GM23338 (cell line): ENCODE measurements around the gene MKLN1. TPM values are rescaled to one million over a fixed set of nuclear protein-coding genes. Genes with fewer than 3 reads are reported as not detected.
A peak's percentile ranks its signal among the peaks of the same experiment; 100 is the strongest.

Experiments
- ATAC-seq: fragments of 200-7000 bp; cut with Tn5 transposase; 3 replicates; pipeline ENCODE4 v1.9.1; 2020
- DNase-seq: peaks from one replicate; pipeline ENCODE4 v3.0.0-alpha.2; 2015; ENCODE audit warnings: low spot score
- H2AFZ ChIP-seq: fragments of 200-600 bp; sonication (generic); 2 replicates; pipeline ENCODE4 v1.8.0; 2016; ENCODE audit warnings: antibody characterized with exemption, mild to moderate bottlenecking, moderate library complexity
- H3F3A ChIP-seq: fragments of 200-600 bp; sonication (generic); replicated peaks from 2 replicates; pipeline ENCODE4 v1.8.0; 2017; ENCODE audit warnings: antibody characterized with exemption, mixed run types, low read depth
- H3K27ac ChIP-seq: fragments of 200-600 bp; sonication (generic); 2 replicates; pipeline ENCODE4 v1.6.1; 2016; ENCODE audit warnings: low read depth
- H3K27me3 ChIP-seq: fragments of 200-600 bp; sonication (generic); 2 replicates; pipeline ENCODE4 v1.8.0; 2016; ENCODE audit warnings: mild to moderate bottlenecking, mixed run types, moderate library complexity; ENCODE audit not compliant: insufficient read depth
- H3K36me3 ChIP-seq: fragments of 200-600 bp; sonication (generic); 2 replicates; pipeline ENCODE4 v1.8.0; 2016; ENCODE audit warnings: mild to moderate bottlenecking; ENCODE audit not compliant: insufficient read depth
- H3K4me1 ChIP-seq: fragments of 200-600 bp; sonication (generic); 2 replicates; pipeline ENCODE4 v1.8.0; 2016; ENCODE audit warnings: mild to moderate bottlenecking, moderate library complexity; ENCODE audit not compliant: insufficient read depth
- H3K4me2 ChIP-seq: fragments of 200-600 bp; sonication (generic); 2 replicates; pipeline ENCODE4 v1.7.1; 2017; ENCODE audit warnings: mixed run types
- H3K4me3 ChIP-seq: fragments of 200-600 bp; sonication (generic); 2 replicates; pipeline ENCODE4 v1.6.1; 2016; ENCODE audit warnings: mixed run types
- H3K79me2 ChIP-seq: fragments of 200-600 bp; sonication (generic); replicated peaks from 2 replicates; pipeline ENCODE4 v1.8.0; 2017; ENCODE audit warnings: mild to moderate bottlenecking; ENCODE audit not compliant: insufficient read depth
- H3K9me2 ChIP-seq: fragments of 200-600 bp; sonication (generic); 2 replicates; pipeline ENCODE4 v1.8.0; 2017; ENCODE audit not compliant: insufficient read depth
- H4K20me1 ChIP-seq: fragments of 200-600 bp; sonication (generic); replicated peaks from 2 replicates; pipeline ENCODE4 v1.8.0; 2017; ENCODE audit warnings: mild to moderate bottlenecking; ENCODE audit not compliant: insufficient read depth
- H3K27ac Mint-ChIP-seq: 2 replicates; pipeline ENCODE4 v1.8.0; 2020; ENCODE audit warnings: inconsistent platforms, mild to moderate bottlenecking, moderate library complexity, mixed read lengths
- H3K27me3 Mint-ChIP-seq: 3 replicates; pipeline ENCODE4 v1.8.0; 2022; ENCODE audit warnings: low read depth, mild to moderate bottlenecking, moderate library complexity, mixed read lengths, inconsistent platforms; ENCODE audit not compliant: insufficient read depth, poor library complexity
- H3K36me3 Mint-ChIP-seq: 3 replicates; pipeline ENCODE4 v1.8.0; 2021; ENCODE audit warnings: low read depth, mild to moderate bottlenecking, inconsistent platforms, moderate library complexity, mixed read lengths
- H3K4me1 Mint-ChIP-seq: 3 replicates; pipeline ENCODE4 v1.8.0; 2020; ENCODE audit warnings: mild to moderate bottlenecking, inconsistent platforms, mixed read lengths
- H3K4me3 Mint-ChIP-seq: 3 replicates; pipeline ENCODE4 v1.8.0; 2021; ENCODE audit warnings: moderate library complexity, mild to moderate bottlenecking, inconsistent platforms, mixed read lengths
- H3K9me3 Mint-ChIP-seq: 3 replicates; pipeline ENCODE4 v1.8.0; 2020; ENCODE audit warnings: moderate library complexity, mild to moderate bottlenecking, inconsistent platforms, mixed read lengths
- CREB1 ChIP-seq: fragments of 250-450 bp; sonication (Bioruptor Pico); IDR thresholded peaks from 2 replicates; pipeline ENCODE4 v1.5.0; 2020; ENCODE audit warnings: low read depth, mild to moderate bottlenecking, moderate library complexity
- EZH2phosphoT487 ChIP-seq: fragments of 200-600 bp; sonication (generic); IDR thresholded peaks from one replicate; pipeline ENCODE4 v1.8.1; 2018; ENCODE audit warnings: antibody characterized with exemption; ENCODE audit not compliant: unreplicated experiment
- NANOG ChIP-seq: IDR thresholded peaks from 2 replicates; pipeline ENCODE4 v1.6.1; 2016; ENCODE audit warnings: antibody characterized with exemption, borderline replicate concordance
- POLR2AphosphoS5 ChIP-seq: IDR thresholded peaks from 2 replicates; pipeline ENCODE4 v1.6.1; 2016; ENCODE audit warnings: antibody characterized with exemption, low read depth
- STAT1 ChIP-seq: IDR thresholded peaks from one replicate; pipeline ENCODE4 v1.6.1; 2016; ENCODE audit warnings: antibody characterized with exemption; ENCODE audit not compliant: unreplicated experiment
- ZNF114 ChIP-seq: fragments of 250-450 bp; sonication (Bioruptor Pico); IDR thresholded peaks from 2 replicates; pipeline ENCODE4 v1.5.0; 2020; ENCODE audit warnings: mild to moderate bottlenecking, moderate library complexity
- polyA plus RNA-seq: library from polyadenylated mRNA; unstranded; fragments of >200 nt; fragmentation: Nextera tagmentation; extraction: Ambion mirVana; gene quantifications from 2 replicates; pipeline ENCODE4 v1.2.1, GENCODE V29; 2016
- total RNA-seq: library from RNA; depleted of rRNA; stranded (reverse); fragments of >200 nt; shearing (Covaris generic); gene quantifications from 2 replicates; pipeline ENCODE4 v1.2.3, GENCODE V29; 2014
- TF ChIP-seq, protein P1 (sequence below): fragments of 250-450 bp; sonication (Bioruptor Pico); IDR thresholded peaks from 2 replicates; pipeline ENCODE4 v1.5.0; 2020; ENCODE audit warnings: mild to moderate bottlenecking, moderate library complexity
- TF ChIP-seq, protein P2 (sequence below): IDR thresholded peaks from 2 replicates; pipeline ENCODE4 v1.6.1; 2016; ENCODE audit warnings: antibody characterized with exemption
- TF ChIP-seq, protein P3 (sequence below), 2 experiments: fragments of 200-600 bp in 1 of 2; sonication (generic) in 1 of 2; conservative IDR thresholded peaks; 2 replicates each; pipeline versions ENCODE4 v1.5.1 to v1.6.1; 2016 to 2017; ENCODE audit warnings: antibody characterized with exemption in 2 of 2, low read depth in 2 of 2, mild to moderate bottlenecking in 2 of 2, moderate library complexity in 1 of 2

The MKLN1 gene
- total and polyA plus RNA-seq, 2 experiments from 2014 or later, result 25.3 to 46.5 TPM

DNA sequence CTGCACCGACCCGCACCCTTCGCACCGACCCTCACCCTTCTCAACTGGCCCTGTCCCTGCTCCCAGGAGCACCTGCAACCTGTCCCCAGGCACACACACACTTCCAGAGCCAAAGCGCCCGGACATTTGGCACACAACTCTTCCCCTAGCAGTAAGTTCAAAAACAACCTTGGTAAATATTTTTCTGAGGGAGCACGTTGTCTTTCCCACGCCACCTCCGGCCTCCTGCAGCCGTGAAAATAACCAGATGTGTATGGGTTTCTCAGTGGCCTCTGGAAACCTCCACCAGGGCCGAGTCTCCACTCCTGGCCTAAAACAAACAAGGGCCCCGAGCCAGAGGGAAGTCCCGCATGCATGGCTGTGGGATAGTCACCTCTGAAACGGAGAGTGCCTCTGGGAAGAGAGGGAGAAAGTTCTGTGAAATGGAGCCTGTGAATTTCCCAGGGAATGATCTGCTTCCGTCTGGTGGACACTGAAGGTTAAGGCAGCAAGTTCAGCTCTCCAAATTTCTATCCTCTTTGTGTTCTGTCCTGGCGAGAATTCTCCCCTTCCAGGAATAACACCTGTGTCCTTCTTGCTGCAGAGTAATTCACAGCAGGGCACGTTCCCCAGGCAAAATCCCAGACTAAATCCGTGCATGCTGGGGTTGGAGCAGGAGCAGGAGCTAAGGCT is 213.0 kb downstream of the MKLN1 start (continued):
- TF ChIP-seq, protein P1, sequence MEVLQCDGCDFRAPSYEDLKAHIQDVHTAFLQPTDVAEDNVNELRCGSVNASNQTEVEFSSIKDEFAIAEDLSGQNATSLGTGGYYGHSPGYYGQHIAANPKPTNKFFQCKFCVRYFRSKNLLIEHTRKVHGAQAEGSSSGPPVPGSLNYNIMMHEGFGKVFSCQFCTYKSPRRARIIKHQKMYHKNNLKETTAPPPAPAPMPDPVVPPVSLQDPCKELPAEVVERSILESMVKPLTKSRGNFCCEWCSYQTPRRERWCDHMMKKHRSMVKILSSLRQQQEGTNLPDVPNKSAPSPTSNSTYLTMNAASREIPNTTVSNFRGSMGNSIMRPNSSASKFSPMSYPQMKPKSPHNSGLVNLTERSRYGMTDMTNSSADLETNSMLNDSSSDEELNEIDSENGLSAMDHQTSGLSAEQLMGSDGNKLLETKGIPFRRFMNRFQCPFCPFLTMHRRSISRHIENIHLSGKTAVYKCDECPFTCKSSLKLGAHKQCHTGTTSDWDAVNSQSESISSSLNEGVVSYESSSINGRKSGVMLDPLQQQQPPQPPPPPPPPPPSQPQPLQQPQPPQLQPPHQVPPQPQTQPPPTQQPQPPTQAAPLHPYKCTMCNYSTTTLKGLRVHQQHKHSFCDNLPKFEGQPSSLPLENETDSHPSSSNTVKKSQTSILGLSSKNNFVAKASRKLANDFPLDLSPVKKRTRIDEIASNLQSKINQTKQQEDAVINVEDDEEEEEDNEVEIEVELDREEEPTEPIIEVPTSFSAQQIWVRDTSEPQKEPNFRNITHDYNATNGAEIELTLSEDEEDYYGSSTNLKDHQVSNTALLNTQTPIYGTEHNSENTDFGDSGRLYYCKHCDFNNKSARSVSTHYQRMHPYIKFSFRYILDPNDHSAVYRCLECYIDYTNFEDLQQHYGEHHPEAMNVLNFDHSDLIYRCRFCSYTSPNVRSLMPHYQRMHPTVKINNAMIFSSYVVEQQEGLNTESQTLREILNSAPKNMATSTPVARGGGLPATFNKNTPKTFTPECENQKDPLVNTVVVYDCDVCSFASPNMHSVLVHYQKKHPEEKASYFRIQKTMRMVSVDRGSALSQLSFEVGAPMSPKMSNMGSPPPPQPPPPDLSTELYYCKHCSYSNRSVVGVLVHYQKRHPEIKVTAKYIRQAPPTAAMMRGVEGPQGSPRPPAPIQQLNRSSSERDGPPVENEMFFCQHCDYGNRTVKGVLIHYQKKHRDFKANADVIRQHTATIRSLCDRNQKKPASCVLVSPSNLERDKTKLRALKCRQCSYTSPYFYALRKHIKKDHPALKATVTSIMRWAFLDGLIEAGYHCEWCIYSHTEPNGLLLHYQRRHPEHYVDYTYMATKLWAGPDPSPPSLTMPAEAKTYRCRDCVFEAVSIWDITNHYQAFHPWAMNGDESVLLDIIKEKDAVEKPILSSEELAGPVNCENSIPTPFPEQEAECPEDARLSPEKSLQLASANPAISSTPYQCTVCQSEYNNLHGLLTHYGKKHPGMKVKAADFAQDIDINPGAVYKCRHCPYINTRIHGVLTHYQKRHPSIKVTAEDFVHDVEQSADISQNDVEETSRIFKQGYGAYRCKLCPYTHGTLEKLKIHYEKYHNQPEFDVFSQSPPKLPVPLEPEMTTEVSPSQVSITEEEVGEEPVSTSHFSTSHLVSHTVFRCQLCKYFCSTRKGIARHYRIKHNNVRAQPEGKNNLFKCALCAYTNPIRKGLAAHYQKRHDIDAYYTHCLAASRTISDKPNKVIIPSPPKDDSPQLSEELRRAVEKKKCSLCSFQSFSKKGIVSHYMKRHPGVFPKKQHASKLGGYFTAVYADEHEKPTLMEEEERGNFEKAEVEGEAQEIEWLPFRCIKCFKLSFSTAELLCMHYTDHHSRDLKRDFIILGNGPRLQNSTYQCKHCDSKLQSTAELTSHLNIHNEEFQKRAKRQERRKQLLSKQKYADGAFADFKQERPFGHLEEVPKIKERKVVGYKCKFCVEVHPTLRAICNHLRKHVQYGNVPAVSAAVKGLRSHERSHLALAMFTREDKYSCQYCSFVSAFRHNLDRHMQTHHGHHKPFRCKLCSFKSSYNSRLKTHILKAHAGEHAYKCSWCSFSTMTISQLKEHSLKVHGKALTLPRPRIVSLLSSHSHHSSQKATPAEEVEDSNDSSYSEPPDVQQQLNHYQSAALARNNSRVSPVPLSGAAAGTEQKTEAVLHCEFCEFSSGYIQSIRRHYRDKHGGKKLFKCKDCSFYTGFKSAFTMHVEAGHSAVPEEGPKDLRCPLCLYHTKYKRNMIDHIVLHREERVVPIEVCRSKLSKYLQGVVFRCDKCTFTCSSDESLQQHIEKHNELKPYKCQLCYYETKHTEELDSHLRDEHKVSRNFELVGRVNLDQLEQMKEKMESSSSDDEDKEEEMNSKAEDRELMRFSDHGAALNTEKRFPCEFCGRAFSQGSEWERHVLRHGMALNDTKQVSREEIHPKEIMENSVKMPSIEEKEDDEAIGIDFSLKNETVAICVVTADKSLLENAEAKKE (CRISPR knock-in tag), result no peak

DNA sequence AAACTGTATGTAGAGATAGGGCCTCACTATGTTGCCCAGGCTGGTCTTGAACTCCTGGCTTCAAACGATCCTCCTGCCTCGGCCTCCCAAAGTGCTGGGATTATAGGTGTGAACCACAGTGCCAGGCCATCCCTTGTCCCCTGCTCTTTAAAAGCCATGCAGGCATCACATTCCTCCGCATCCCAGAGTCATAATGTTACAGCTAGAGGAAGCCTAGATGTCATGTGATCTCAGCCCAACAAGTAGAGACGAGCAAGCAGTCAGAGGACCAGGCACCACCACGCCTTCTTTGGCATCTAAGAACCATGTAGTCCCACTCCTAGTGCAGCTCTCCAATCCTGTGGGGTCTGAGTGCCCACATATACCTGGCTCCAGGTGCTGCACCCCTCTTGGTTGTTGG is 215.6 kb downstream of the MKLN1 start:
- Histone ChIP-seq H3K9me2 (no peaks in the 10 kb centered on the region), H3K36me3 (peaks cover 6% of the 10 kb centered on the region), H3F3A (peaks cover 63% of the 10 kb centered on the region), H2AFZ (no peak overlapping the region), H3K4me1 (peaks cover 95% of the 10 kb centered on the region), H3K79me2 (peaks cover 100% of the 10 kb centered on the region), H3K4me3 (no peak overlapping the region), H4K20me1 (peaks cover 95% of the 10 kb centered on the region), H3K27me3 (no peaks in the 10 kb centered on the region), H3K27ac (peak overlapping the region; percentile 66; the same call in 1 of the 2 replicates), H3K4me2 (peak overlapping the region; percentile 48)
- TF ChIP-seq ZNF114 (no peak), CREB1 (CRISPR knock-in tag) (no peak), STAT1 (no peak), NANOG (no peak), EZH2phosphoT487 (no peak), POLR2AphosphoS5 (no peak; the same call in 1 of the 2 replicates)
- TF ChIP-seq, protein P2, sequence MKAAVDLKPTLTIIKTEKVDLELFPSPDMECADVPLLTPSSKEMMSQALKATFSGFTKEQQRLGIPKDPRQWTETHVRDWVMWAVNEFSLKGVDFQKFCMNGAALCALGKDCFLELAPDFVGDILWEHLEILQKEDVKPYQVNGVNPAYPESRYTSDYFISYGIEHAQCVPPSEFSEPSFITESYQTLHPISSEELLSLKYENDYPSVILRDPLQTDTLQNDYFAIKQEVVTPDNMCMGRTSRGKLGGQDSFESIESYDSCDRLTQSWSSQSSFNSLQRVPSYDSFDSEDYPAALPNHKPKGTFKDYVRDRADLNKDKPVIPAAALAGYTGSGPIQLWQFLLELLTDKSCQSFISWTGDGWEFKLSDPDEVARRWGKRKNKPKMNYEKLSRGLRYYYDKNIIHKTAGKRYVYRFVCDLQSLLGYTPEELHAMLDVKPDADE, result no peak
- TF ChIP-seq, protein P3, sequence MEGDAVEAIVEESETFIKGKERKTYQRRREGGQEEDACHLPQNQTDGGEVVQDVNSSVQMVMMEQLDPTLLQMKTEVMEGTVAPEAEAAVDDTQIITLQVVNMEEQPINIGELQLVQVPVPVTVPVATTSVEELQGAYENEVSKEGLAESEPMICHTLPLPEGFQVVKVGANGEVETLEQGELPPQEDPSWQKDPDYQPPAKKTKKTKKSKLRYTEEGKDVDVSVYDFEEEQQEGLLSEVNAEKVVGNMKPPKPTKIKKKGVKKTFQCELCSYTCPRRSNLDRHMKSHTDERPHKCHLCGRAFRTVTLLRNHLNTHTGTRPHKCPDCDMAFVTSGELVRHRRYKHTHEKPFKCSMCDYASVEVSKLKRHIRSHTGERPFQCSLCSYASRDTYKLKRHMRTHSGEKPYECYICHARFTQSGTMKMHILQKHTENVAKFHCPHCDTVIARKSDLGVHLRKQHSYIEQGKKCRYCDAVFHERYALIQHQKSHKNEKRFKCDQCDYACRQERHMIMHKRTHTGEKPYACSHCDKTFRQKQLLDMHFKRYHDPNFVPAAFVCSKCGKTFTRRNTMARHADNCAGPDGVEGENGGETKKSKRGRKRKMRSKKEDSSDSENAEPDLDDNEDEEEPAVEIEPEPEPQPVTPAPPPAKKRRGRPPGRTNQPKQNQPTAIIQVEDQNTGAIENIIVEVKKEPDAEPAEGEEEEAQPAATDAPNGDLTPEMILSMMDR (conservative IDR thresholded peaks at IDR 0.05; ENCODE audit: low read depth in 2 of 2), result no peak
- Mint-ChIP-seq H3K4me1 (peaks cover 93% of the 10 kb centered on the region), H3K9me3 (no peaks in the 10 kb centered on the region), H3K36me3 (peaks cover 84% of the 10 kb centered on the region), H3K4me3 (no peak overlapping the region; the same call in 2 of the 3 replicates), H3K27ac (peak overlapping the region; percentile 79), H3K27me3 (peaks cover 31% of the 10 kb centered on the region)
- ATAC-seq (no peak), DNase-seq (no peak)
